ENCODE data around the gene DNM3.

DNM3 gene

DNA sequence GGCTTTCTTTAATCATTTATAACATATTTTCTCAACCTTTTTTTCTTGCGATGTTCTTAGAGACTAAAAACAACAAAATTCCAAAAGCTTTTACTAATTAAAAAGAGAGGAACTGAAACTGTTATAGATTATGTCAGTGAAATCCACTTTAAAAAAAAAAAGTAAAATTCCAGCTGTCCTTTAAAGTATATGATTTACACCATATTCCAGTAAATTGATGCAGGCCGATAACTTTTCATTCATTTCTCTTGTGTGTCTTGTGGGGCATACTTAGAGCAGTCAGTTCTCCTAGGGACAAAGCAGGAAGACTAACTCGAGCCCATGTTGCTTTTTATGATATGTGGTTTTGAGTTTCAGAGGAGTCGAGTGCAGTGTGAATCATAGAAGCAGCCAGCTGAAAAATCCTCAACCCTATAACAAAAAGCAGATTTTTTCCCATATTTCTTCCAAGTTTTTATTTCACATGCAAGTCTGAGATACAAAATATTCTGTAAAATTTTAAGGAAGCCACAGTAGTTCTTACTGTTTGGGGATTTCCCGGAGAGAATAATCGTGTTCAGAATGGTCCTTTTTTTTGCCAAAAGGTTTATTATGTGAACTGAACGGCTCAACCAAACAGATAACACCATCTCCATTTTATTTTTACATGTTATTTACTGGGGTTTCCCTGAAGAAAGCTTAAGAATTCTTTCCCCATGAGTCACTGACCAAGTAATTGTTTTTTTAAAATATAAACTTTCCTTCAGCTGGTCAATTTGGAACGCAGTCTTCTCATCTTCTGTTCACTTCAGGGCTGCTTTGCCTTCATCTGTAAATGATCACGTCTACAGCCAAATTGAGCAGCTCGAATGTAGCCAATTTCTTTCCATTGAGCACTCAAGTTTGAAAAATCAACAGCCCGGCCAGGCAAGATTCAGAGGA is 502.2 kb downstream of the DNM3 start:
- peak; percentile 47 for DNase-seq (ENCODE audit: low read depth)
- TF ChIP-seq CTCF (IDR thresholded peaks at IDR 0.05; ENCODE audit: insufficient read depth, low read depth, low read length, missing control alignments): no peak
- no peak overlapping the region for H3K4me3 ChIP-seq (ENCODE audit: low read length)

DNA sequence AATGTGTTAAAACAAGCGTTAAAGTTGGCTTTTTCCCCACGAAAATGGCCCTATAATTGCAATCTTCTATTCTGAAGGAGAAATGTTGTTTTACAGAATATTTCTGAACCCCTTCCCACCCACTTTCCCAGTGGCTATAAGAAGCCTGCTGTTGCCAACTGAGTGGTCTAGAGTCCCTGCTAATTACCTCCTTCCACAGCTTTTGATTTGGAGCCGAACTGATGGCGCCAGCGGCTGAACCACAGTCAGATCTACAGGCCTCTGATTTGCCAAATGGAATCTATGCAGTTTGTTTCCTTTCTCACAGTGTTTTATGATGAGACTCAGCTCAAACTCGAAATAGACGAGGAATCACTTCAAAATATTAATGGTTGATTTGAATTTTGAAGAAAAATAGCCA is 503.1 kb downstream of the DNM3 start:
- no peak overlapping the region for H3K4me3 ChIP-seq (ENCODE audit: low read length)
- TF ChIP-seq CTCF (IDR thresholded peaks at IDR 0.05; ENCODE audit: insufficient read depth, low read depth, low read length, missing control alignments): no peak

DNA sequence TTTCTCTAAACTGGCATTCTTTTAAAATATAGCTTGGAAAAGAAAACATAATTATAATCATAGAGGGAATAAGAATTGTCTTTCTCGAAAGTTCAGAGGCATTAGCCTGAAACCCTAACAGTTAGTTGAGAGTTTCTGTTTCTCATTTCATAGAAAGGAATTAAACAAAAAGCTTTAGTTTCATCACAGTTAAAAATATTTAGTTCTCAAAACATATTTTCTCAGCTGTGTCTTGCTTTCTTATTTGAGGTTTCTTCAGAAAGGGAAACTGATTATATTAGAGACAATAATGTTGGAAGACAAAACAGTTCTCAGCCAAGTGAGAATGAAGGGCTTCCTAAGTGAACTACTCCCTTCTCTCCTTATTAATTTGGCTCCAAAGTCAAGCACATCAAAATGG is 503.8 kb downstream of the DNM3 start:
- no peak overlapping the region for H3K4me3 ChIP-seq (ENCODE audit: low read length)
- no peak for DNase-seq (ENCODE audit: low read depth)
- TF ChIP-seq CTCF (IDR thresholded peaks at IDR 0.05; ENCODE audit: insufficient read depth, low read depth, low read length, missing control alignments): no peak

More for the DNA sequence above, 503.1 kb downstream of the DNM3 start:
- DNase-seq (ENCODE audit: low read depth): no peak

DNA sequence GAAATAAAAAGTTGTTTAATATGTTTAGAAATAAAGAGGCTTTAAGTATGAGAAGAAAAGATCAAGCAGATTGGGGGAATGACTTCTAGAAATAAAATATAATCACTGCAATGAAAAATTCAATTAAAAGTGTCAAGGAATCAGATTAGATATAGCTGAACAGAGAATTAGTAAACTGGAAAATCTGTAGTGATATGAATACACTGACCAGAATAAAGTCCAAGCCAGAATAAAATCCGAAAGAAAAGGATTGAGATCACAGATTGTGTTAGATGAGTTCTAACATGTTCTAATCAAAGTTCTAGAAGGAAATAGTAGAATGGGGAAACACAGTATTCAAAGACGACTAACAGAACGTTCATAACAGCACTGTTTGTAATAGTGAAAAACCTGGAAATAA is 506.1 kb downstream of the DNM3 start:
- TF ChIP-seq CTCF (IDR thresholded peaks at IDR 0.05; ENCODE audit: insufficient read depth, low read depth, low read length, missing control alignments): no peak
- H3K4me3 ChIP-seq (ENCODE audit: low read length): no peak overlapping the region
- DNase-seq (ENCODE audit: low read depth): no peak

- no peak for DNase-seq (ENCODE audit: low read depth)
- H3K4me3 ChIP-seq (ENCODE audit: low read length): no peak overlapping the region
- TF ChIP-seq CTCF (IDR thresholded peaks at IDR 0.05; ENCODE audit: insufficient read depth, low read depth, low read length, missing control alignments): no peak
These were observed 509.6 kb downstream of the DNM3 start for GRCh38 chr1:172350856-172351255.

- DNase-seq (ENCODE audit: low read depth): no peak
- no peak overlapping the region for H3K4me3 ChIP-seq (ENCODE audit: low read length)
- TF ChIP-seq CTCF (IDR thresholded peaks at IDR 0.05; ENCODE audit: insufficient read depth, low read depth, low read length, missing control alignments): no peak
These were observed 510.0 kb downstream of the DNM3 start for GRCh38 chr1:172351346-172351745.

DNA sequence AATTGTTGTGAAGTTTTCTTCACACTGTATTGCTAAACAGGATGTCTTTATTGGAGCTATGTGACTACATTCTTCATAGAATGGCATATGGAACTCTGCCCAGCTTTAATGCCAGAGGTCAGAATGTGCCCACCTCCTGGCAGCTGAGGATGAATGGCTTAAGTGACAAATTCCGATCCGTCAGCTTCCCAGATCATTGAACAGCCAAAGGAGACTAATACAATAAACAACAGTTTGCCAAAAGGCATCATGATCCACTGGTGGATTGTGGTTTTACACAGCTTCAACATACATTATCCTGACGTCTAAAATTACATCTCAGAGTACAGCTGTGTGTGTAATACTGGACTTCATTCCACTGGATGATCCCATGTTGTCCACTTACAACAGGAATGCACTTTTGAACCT is 510.5 kb downstream of the DNM3 start:
- no peak for DNase-seq (ENCODE audit: low read depth)
- H3K4me3 ChIP-seq (ENCODE audit: low read length): no peak overlapping the region
- no peak for TF ChIP-seq CTCF (IDR thresholded peaks at IDR 0.05; ENCODE audit: insufficient read depth, low read depth, low read length, missing control alignments)

Measured in epithelial cell of esophagus (primary cell).